GM18861 (cell line): ENCODE results near the gene BBC3.
"Not testable (repeated sequence)": the region's sequence is repeated elsewhere in the genome, so short reads cannot be mapped to it uniquely, and the experiment has no call there.

Experiments
- ATAC-seq: cut with Tn5 transposase; IDR thresholded peaks from one replicate; pipeline ENCODE4 v1.9.1; 2021; ENCODE audit not compliant: unreplicated experiment

BBC3 gene

GRCh38 chr19:47258434-47258833 lies 27.4 kb upstream of the BBC3 start:
- no peak for ATAC-seq

DNA sequence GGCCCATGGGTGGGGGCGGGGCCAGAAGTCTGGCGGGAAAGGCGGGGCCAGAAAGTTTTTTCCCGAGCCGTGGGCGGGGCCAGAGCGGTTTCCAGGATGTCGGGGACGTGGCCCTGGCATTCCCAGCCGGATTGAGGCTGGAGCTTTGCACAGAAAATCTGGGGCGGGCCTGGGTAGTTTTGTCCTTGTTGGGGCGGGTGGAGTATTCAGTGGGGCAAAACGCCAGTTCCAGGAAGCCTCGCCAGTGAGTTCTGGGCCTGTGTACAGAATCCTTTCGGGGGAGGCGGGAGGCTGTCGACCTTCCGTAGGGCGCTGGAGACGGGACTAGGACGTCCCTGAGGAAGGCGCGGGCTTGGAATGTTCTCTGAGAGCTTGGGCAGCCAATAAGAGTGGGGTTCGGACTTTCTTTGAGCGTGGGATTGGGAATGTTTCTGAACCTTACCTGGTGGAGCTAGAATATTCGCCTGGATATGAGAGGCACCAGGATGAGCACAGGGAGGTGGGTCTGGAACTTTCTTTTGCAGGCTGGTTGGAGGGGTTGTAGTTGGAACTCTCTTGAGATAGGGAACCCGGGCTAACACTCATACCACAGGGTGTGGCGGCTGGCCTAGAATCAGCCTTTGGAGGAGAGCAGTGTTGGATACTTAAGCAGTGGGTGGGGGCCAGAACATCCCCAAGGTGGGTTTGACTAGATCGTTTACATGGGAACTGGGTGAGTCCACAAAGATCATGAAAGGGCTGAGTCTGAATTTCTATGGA lies 26.6 kb upstream of the BBC3 start:
- ATAC-seq = no peak

DNA sequence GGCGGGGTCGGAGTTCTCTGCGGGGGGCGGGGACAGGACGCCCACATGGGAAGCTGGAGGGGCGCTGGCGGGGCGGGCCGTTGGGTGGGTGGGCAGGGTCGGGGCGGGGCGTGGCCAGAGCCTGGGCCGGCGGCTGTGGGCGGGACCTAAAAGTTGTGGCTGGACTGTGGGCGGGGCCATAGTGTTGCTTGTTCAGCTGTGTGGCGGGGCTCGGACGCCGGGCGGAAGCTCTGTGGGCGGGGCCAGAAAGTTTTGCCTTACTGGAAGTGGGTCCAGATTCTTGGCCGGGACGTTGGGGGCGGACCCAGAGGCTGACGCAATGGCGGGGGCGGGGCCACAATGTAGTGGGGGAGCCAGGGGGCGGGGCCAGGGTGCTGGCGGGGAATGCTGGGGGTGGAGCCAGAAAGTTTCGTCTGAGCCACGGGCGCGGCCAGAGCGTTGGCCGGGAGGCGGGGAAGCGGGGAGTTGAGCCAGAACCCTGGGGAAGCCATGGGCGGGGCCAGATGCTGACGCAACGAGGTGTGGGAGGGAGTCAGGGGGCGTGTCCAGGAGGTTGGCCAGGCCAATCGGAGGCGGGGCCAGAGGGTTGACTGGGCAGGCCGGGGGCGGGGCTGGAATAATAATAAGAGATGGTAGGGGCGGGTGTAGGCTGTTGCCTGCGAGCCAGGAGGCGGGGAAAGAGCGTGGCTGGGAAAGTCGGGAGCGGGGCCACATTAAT lies 25.9 kb upstream of the BBC3 start:
- peak; percentile 54 for ATAC-seq

- ATAC-seq = peak; percentile 47
These were observed 25.1 kb upstream of the BBC3 start, which contains the start of gene CCDC9 for GRCh38 chr19:47255879-47256692. Gene CCDC9, plus strand, starts transcription at chr19:47256525. Its CDS starts 1,876 bp downstream, at chr19:47258401.

- ATAC-seq = no peak
These were observed 23.0 kb upstream of the BBC3 start for GRCh38 chr19:47253970-47254369.

DNA sequence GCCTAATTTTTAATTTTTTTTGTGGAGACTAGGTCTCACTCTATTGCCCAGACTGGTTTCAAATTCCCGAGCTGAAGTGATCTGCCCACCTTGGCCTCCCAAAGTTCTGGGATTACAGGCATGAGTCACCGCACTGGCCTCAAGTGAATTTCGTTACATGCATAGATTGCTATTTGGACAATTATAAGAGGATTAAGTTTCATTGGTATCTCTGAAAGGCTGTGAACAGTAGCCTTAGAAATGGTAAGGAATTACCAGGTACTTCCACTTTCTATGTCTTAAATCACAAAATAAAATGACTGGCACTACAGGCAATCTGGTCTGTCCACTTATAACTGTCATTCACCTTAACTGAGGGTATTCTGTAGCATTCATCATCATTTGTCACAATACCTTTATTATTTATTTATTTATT lies 22.5 kb upstream of the BBC3 start:
- ATAC-seq = no peak

GRCh38 chr19:47253016-47253415 lies 22.0 kb upstream of the BBC3 start:
- ATAC-seq = not testable (repeated sequence)

GRCh38 chr19:47247308-47247990 lies 16.4 kb upstream of the BBC3 start:
- no peak for ATAC-seq

- ATAC-seq = peak; percentile 67
These were observed 13.0 kb upstream of the BBC3 start for GRCh38 chr19:47243776-47244547.

DNA sequence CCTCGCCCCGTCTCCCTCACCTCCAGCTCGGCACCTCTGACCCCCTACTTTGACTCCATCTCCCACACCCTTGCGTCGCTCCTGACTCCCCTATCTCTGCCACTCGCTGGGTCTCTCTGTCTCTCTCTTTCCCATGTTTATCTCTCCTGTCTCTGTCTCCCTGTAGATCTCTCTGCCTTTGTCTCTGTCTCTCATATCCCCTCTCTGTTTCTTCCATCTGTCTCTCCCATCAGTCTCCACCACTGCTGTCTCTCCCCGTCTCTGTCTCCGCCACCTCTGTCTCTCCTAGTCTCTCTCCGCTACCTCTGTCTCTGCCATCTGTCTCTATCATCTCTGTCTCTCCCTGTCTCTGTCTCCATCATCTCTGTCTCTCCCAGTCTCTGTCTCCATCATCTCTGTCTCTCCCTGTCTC lies 12.4 kb upstream of the BBC3 start:
- ATAC-seq = no peak

- no peak for ATAC-seq
These were observed 11.0 kb upstream of the BBC3 start for GRCh38 chr19:47241919-47242577.

DNA sequence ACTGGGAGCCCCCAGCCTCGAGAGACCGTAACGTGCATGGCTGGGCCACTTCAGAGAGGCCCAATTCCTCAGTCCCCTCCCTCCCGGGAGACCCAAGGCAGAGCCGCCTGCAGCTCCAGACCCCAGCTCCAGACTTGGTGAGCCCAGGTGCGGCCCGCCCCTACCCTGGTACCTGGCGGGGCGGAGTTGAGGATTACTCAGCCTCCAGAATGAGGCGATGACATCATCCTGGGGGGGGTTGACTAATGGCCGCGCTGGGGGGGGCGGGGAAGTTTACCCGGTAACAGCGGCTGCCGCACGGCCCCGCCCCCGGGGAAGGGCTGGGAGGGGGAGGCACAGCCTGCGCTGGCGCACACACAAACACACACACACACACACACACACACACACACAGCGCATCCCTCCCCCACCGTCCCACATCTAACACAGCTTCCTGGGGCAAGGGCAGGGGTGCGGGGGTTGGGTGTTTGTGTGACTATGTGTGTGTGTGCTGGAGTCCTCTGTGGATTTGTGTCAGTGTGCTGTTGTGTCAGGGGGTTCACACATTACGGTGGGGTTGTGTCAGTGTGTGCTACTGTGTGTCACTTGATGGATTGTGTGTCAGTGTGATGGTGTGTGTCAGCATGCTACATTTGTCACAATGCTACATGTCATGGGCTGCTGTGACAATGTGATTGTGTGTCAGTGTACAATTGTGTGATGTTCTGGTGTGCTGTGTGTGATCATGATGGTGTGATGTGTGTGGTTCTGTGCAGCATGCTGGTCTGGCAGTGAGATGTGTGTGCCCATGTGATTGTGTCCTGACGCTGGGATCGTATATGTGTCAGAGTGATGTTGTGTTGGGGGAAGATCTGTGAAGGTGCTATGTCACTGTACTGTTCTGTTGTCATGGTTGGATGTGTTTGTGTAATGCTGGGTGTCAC lies 10.3 kb upstream of the BBC3 start:
- ATAC-seq = no peak

DNA sequence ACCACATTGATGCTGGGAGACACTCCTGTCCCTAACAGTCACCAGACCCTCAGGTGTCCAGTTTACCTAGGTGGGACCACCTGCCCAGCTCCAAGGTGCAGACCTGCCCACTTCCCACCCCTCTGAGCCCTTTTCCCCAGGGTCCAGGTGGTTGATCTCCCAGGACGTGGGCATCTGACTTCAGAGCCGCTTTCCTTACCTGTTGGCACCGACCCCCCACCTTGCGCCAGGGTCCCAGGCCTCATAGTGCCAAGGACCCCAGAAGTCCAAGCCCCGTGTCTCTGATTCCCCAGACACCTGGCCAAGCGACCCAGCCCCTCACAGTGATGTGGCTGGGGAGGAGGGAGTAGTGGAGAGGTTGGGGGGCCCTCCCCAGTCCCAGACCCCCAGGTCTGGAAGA lies 9.6 kb upstream of the BBC3 start:
- no peak for ATAC-seq

- no peak for ATAC-seq
These were observed 8.8 kb upstream of the BBC3 start for GRCh38 chr19:47239610-47240296.

DNA sequence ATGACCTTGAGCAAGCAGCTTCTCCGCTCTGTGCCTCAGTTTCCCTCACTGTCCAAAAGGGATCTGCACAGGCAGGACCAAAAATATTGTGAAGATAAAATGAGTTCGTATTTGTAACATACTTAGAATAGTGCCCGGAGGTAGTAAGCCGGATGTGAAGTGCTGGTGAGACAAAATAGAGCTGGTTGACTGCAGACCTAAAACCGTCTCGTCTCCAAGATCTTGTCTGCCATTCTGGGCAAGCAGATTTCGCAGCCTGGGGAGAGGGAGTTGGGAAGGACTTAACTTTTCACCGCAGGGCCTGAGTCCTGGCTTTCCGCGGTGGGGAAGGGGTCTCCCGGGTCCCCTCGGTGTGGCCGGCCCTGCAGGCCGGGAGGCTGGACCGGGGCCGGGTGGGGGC lies 8.2 kb upstream of the BBC3 start:
- no peak for ATAC-seq

GRCh38 chr19:47236072-47236675 lies 5.2 kb upstream of the BBC3 start:
- ATAC-seq = no peak

GRCh38 chr19:47232422-47233211 lies 1.6 kb upstream of the BBC3 start:
- ATAC-seq = no peak
